ENCODE data around the gene KCTD7. TPM values are rescaled to one million over a fixed set of nuclear protein-coding genes. Genes with fewer than 3 reads are reported as not detected.
"Not testable (repeated sequence)": the region's sequence is repeated elsewhere in the genome, so short reads cannot be mapped to it uniquely, and the experiment has no call there.

KCTD7 gene
- polyA plus RNA-seq, 1 donor (not counting 4 experiments of a cell fraction or from before 2014, with no cell fraction given): 3.7 TPM

GRCh38 chr7:66673124-66673640 lies 44.5 kb downstream of the KCTD7 start:
- Histone ChIP-seq H3K79me2 (ENCODE audit: control insufficient read depth, insufficient read depth, low read length) (peaks cover 14% of the 10 kb centered on the region), H3K27ac (ENCODE audit: control insufficient read depth, insufficient read depth, low read length) (peak overlapping the region; percentile 54), H3K4me2 (ENCODE audit: control insufficient read depth, extremely low read depth, insufficient read depth, low read depth, low read length) (peak overlapping the region; percentile 8)
- peak; percentile 88 for FAIRE-seq
- H3K9ac ChIP-seq (ENCODE audit: control insufficient read depth, extremely low read depth, insufficient read depth, low read length); H2AFZ ChIP-seq (ENCODE audit: control insufficient read depth, low read length); H3K4me1 ChIP-seq (ENCODE audit: control insufficient read depth, extremely low read depth, insufficient read depth, low read length); H3K36me3 ChIP-seq (ENCODE audit: control insufficient read depth in 2 of 2, extremely low read depth in 1 of 2, insufficient read depth in 2 of 2, low read length in 2 of 2); H3K4me3 ChIP-seq (ENCODE audit: control insufficient read depth in 2 of 3, extremely low read depth in 1 of 3, insufficient read depth in 2 of 3, low read depth in 1 of 3, low read length in 3 of 3); DNase-seq (ENCODE audit: low read depth, low spot score); H3K27me3 ChIP-seq (ENCODE audit: control insufficient read depth, extremely low read depth, insufficient read depth, low read length); dilution Hi-C loops (cut with MboI; ENCODE audit: extremely low pct_ligation_motif_present, low sequenced_read_pairs); H3K9me1 ChIP-seq (ENCODE audit: control insufficient read depth, extremely low read depth, insufficient read depth, low read length); H3K9me3 ChIP-seq (ENCODE audit: control insufficient read depth, low read depth, low read length); H4K20me1 ChIP-seq (ENCODE audit: control insufficient read depth, extremely low read depth, insufficient read depth, low read length): not testable (repeated sequence)

- H3K79me2 ChIP-seq (ENCODE audit: control insufficient read depth, insufficient read depth, low read length): peaks cover 51% of the 10 kb centered on the region
- peaks cover 16% of the 10 kb centered on the region for H3K4me1 ChIP-seq (ENCODE audit: control insufficient read depth, extremely low read depth, insufficient read depth, low read length)
- no peak for TF ChIP-seq EZH2 (IDR thresholded peaks at IDR 0.05; ENCODE audit: low read length)
- no peak for TF ChIP-seq CTCF (optimal IDR thresholded peaks at IDR 0.05 in 1 of 3, IDR thresholded peaks at IDR 0.05 in 1 of 3, conservative IDR thresholded peaks at IDR 0.05 in 1 of 3; ENCODE audit: extremely low read depth in 1 of 3, insufficient read depth in 2 of 3, low read length in 3 of 3)
- H3K9me1 ChIP-seq (ENCODE audit: control insufficient read depth, extremely low read depth, insufficient read depth, low read length): no peaks in the 10 kb centered on the region
- no peak for FAIRE-seq
- DNase-seq (ENCODE audit: low read depth, low spot score): no peak
- H4K20me1 ChIP-seq (ENCODE audit: control insufficient read depth, extremely low read depth, insufficient read depth, low read length): no peaks in the 10 kb centered on the region
- no peak overlapping the region for H3K4me3 ChIP-seq (ENCODE audit: control insufficient read depth in 2 of 3, extremely low read depth in 1 of 3, insufficient read depth in 2 of 3, low read depth in 1 of 3, low read length in 3 of 3)
- H3K36me3 ChIP-seq (ENCODE audit: control insufficient read depth in 2 of 2, extremely low read depth in 1 of 2, insufficient read depth in 2 of 2, low read length in 2 of 2): no peaks in the 10 kb centered on the region
- no peaks in the 10 kb centered on the region for H3K27me3 ChIP-seq (ENCODE audit: control insufficient read depth, extremely low read depth, insufficient read depth, low read length)
- H3K9me3 ChIP-seq (ENCODE audit: control insufficient read depth, low read depth, low read length): no peaks in the 10 kb centered on the region
- no peak overlapping the region for H3K9ac ChIP-seq (ENCODE audit: control insufficient read depth, extremely low read depth, insufficient read depth, low read length)
- H3K4me2 ChIP-seq (ENCODE audit: control insufficient read depth, extremely low read depth, insufficient read depth, low read depth, low read length): no peak overlapping the region
- dilution Hi-C loops (cut with MboI; ENCODE audit: extremely low pct_ligation_motif_present, low sequenced_read_pairs): no loop called here
- H2AFZ ChIP-seq (ENCODE audit: control insufficient read depth, low read length): no peak overlapping the region
- no peak overlapping the region for H3K27ac ChIP-seq (ENCODE audit: control insufficient read depth, insufficient read depth, low read length)
Observed at GRCh38 chr7:66679633-66680244, 51.1 kb downstream of the KCTD7 start.
